Measurements from ENCODE around the gene PRXL2A.
A peak's percentile ranks its signal among the peaks of the same experiment; 100 is the strongest.

- TF ChIP-seq, protein P1, sequence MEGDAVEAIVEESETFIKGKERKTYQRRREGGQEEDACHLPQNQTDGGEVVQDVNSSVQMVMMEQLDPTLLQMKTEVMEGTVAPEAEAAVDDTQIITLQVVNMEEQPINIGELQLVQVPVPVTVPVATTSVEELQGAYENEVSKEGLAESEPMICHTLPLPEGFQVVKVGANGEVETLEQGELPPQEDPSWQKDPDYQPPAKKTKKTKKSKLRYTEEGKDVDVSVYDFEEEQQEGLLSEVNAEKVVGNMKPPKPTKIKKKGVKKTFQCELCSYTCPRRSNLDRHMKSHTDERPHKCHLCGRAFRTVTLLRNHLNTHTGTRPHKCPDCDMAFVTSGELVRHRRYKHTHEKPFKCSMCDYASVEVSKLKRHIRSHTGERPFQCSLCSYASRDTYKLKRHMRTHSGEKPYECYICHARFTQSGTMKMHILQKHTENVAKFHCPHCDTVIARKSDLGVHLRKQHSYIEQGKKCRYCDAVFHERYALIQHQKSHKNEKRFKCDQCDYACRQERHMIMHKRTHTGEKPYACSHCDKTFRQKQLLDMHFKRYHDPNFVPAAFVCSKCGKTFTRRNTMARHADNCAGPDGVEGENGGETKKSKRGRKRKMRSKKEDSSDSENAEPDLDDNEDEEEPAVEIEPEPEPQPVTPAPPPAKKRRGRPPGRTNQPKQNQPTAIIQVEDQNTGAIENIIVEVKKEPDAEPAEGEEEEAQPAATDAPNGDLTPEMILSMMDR (IDR thresholded peaks at IDR 0.05 in 8 of 11, conservative IDR thresholded peaks at IDR 0.05 in 3 of 11), result peak; percentile 48 to 72 (median 64)
- TF ChIP-seq POLR2A (IDR thresholded peaks at IDR 0.05), result no peak
These were observed 25.4 kb upstream of the PRXL2A start for GRCh38 chr10:80382989-80383388.

All from spleen (tissue), 7 donors.